GM21390 (cell line): Measurements from ENCODE around the gene TPRKB.
"Not testable (repeated sequence)": the region's sequence is repeated elsewhere in the genome, so short reads cannot be mapped to it uniquely, and the experiment has no call there.

Experiments
- ATAC-seq: cut with Tn5 transposase; IDR thresholded peaks from one replicate; pipeline ENCODE4 v1.9.1; 2021; ENCODE audit not compliant: unreplicated experiment

Gene TPRKB

GRCh38 chr2:73700661-73701447, 36.3 kb downstream of the TPRKB start:
- ATAC-seq, result no peak

GRCh38 chr2:73700131-73700611, 37.0 kb downstream of the TPRKB start:
- ATAC-seq, result no peak

- ATAC-seq, result no peak
Measured at GRCh38 chr2:73699437-73699836, 37.7 kb downstream of the TPRKB start.

GRCh38 chr2:73698101-73698500, 39.0 kb downstream of the TPRKB start:
- no peak for ATAC-seq

- no peak for ATAC-seq
Measured at GRCh38 chr2:73697606-73698005, 39.5 kb downstream of the TPRKB start.

- not testable (repeated sequence) for ATAC-seq
Measured at GRCh38 chr2:73696985-73697384, 40.2 kb downstream of the TPRKB start.

- not testable (repeated sequence) for ATAC-seq
Measured at GRCh38 chr2:73696521-73696920, 40.6 kb downstream of the TPRKB start.

- not testable (repeated sequence) for ATAC-seq
Measured at GRCh38 chr2:73690372-73691088, 46.6 kb downstream of the TPRKB start.

- ATAC-seq, result not testable (repeated sequence)
Measured at GRCh38 chr2:73688494-73688893, 48.7 kb downstream of the TPRKB start.

- no peak for ATAC-seq
Measured at GRCh38 chr2:73685764-73686438, 51.2 kb downstream of the TPRKB start.

GRCh38 chr2:73684905-73685304, 52.2 kb downstream of the TPRKB start:
- ATAC-seq, result not testable (repeated sequence)

GRCh38 chr2:73684325-73684724, 52.8 kb downstream of the TPRKB start:
- not testable (repeated sequence) for ATAC-seq

GRCh38 chr2:73679951-73680571, 57.1 kb downstream of the TPRKB start:
- not testable (repeated sequence) for ATAC-seq
